Aorta (tissue), 5 donors: ENCODE results near the gene MPZL3. TPM values are rescaled to one million over a fixed set of nuclear protein-coding genes. Genes with fewer than 3 reads are reported as not detected.

Source experiments
- ATAC-seq: fragments of 200-7000 bp; cut with Tn5 transposase; one replicate; pipeline ENCODE4 v1.9.1; 2022; ENCODE audit warnings: moderate library complexity; ENCODE audit not compliant: low FRiP score
- DNase-seq, 2 donors: peaks; one replicate each; pipeline ENCODE4 v3.0.0-alpha.2; 2020
- H3K27ac ChIP-seq, 2 donors: one replicate each; pipeline ENCODE4 v1.5.1; 2013; ENCODE audit warnings: low read length in 2 of 2, mild to moderate bottlenecking in 2 of 2, moderate library complexity in 2 of 2, control low read depth in 1 of 2, inconsistent platforms in 1 of 2, low read depth in 1 of 2
- H3K27me3 ChIP-seq, 2 donors: one replicate each; pipeline ENCODE4 v1.6.1; 2013; ENCODE audit warnings: control low read depth in 1 of 2, low read length in 1 of 2, mild to moderate bottlenecking in 1 of 2, moderate library complexity in 1 of 2; ENCODE audit not compliant: insufficient read depth in 2 of 2, control insufficient read depth in 1 of 2
- H3K36me3 ChIP-seq, 2 donors: one replicate each; pipeline ENCODE4 v1.6.1; 2013; ENCODE audit warnings: control low read depth in 1 of 2, low read length in 1 of 2, mild to moderate bottlenecking in 1 of 2; ENCODE audit not compliant: insufficient read depth in 2 of 2, control insufficient read depth in 1 of 2
- H3K4me1 ChIP-seq, 2 donors: one replicate each; pipeline ENCODE4 v1.6.1; 2013; ENCODE audit warnings: low read length in 2 of 2, control low read depth in 1 of 2, mild to moderate bottlenecking in 1 of 2, moderate library complexity in 1 of 2; ENCODE audit not compliant: insufficient read depth in 2 of 2, control insufficient read depth in 1 of 2
- H3K4me3 ChIP-seq, 2 donors: one replicate each; pipeline ENCODE4 v1.5.1; 2013; ENCODE audit warnings: low read length in 2 of 2, control low read depth in 1 of 2, mild to moderate bottlenecking in 1 of 2
- H3K9me3 ChIP-seq: one replicate; pipeline ENCODE4 v1.6.1; 2013; ENCODE audit warnings: mild to moderate bottlenecking, low read length; ENCODE audit not compliant: control insufficient read depth
- WGBS, 2 donors: extraction: QIAGEN DNeasy Blood & Tissue Kit; methylation state at CpG; one replicate each; pipeline ENCODE4 v1.1.7; 2013; 5-methylcytosine and 5-hydroxymethylcytosine counted together
- intact Hi-C, 2 donors: fragments of 100-400 bp; cut with DNase I; formaldehyde crosslinking; loops; one replicate each; pipeline versions ENCODE4 v1.14.2 to v1.15.0; 2022
- polyA plus RNA-seq, 2 donors: library from polyadenylated mRNA; stranded (reverse); fragments of 200-250 nt; gene quantifications; one replicate each; pipeline ENCODE4 v1.2.3, GENCODE V29; 2013
- total RNA-seq, 2 donors: library from RNA; stranded (reverse); fragmentation: NEBNext Ultra II Directional; extraction: Animal tissue kit (Norgen Biotek cat#: 25700); gene quantifications; one replicate each; pipeline ENCODE4 v1.2.1, GENCODE V29; 2021
- donor health status: healthy with polysubstance abuse.
- donor health status: Bipolar disorder and iron deficiency.
- donor health status: DM: no; HTN: no; CAD: no.
- donor health status: DM: no; HTN: no; CAD: no.
- donor health status: DM: yes; HTN: yes; CAD: no.

The MPZL3 gene
- total and polyA plus RNA-seq, 4 donors: 0.33 to 2.7 (median 1.00) TPM

DNA sequence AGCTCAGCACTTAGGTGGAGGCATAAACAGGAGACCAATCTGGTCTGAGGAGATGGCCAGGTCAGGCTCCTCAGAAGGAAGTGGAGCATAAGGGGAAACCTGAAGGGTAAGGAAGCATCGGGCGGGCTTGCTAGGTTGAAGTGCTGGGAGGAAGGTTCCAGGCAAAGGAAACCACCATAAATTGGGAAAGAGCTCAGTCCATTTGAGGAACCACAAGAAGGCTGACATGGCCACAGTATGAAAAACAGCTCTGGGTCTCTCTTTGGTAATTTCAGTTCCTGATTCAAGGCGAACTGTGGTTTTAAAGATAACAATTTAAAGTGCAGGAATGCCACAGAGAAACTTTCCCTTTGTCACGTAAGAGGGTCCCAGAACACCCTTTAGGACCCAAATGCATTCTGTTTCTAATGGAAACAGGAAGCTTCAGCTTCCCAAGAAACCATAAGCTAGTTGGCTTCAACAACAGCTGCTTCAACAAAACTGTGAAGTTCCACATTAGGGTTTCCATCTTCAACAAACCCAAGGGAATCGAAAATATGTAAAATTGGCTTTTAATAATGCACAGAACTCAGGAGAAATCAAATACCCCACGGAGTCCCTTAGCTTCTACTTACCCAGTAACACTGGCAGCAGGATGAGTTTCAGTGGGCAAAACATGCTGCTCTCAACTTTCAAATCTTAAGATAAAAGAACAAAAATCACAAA, 37.8 kb downstream of the MPZL3 start:
- H3K27me3 ChIP-seq: no peaks in the 10 kb centered on the region
- 52 to 53% methylated on average over 6 of the region's 6 CpGs for WGBS, 2 donors
- no peak overlapping the region for H3K27ac ChIP-seq

DNA sequence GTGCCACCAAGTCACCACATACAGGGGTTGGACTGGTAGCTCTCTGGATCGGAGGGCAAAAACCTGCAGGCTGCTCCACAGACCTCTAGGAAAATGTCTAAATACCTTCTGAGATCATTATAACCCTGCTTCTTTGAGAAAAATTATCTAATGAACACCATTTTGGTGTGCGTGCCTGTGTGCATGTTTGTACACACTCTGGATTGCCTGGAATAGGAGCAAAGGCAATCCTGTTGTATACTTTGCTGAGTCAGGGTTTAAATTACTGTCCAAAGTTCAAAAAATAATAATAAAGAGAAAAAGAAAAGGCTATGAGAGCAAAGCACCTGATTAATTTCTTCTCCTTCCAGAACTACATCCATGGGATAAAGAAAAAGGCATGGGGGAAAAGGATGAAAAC, 38.4 kb downstream of the MPZL3 start:
- intact Hi-C loops: no loop called here
- no peaks in the 10 kb centered on the region for H3K36me3 ChIP-seq
- WGBS, 2 donors: 83 to 85% methylated on average over 2 of the region's 2 CpGs
- no peak for DNase-seq
- peaks cover 2% of the 10 kb centered on the region for H3K9me3 ChIP-seq
- no peak for ATAC-seq
- no peaks in the 10 kb centered on the region for H3K27me3 ChIP-seq
- H3K27ac ChIP-seq: no peak overlapping the region
- no peaks in the 10 kb centered on the region for H3K4me1 ChIP-seq
- no peak overlapping the region for H3K4me3 ChIP-seq

More for the DNA sequence above, 37.8 kb downstream of the MPZL3 start:
- Histone ChIP-seq H3K9me3 (peaks cover 2% of the 10 kb centered on the region), H3K4me1 (no peaks in the 10 kb centered on the region), H3K36me3 (no peaks in the 10 kb centered on the region), H3K4me3 (no peak overlapping the region)
- no peak for ATAC-seq
- intact Hi-C loops: no loop called here
- DNase-seq: peak in 1 of 2 donors; percentile 73

- no peak overlapping the region for H3K27ac ChIP-seq
- H3K36me3 ChIP-seq: no peaks in the 10 kb centered on the region
- no peaks in the 10 kb centered on the region for H3K27me3 ChIP-seq
- peaks cover 2% of the 10 kb centered on the region for H3K9me3 ChIP-seq
- ATAC-seq: no peak
- no peak for DNase-seq
- H3K4me3 ChIP-seq: no peak overlapping the region
- intact Hi-C loops: no loop called here
- H3K4me1 ChIP-seq: no peaks in the 10 kb centered on the region
- 70 to 73% methylated on average over 4 of the region's 4 CpGs for WGBS, 2 donors
Observed at GRCh38 chr11:118213201-118213600, 39.0 kb downstream of the MPZL3 start.

GRCh38 chr11:118212781-118213191, 39.4 kb downstream of the MPZL3 start:
- no peak for ATAC-seq
- no peak for DNase-seq
- H3K27ac ChIP-seq: no peak overlapping the region
- 72 to 73% methylated on average over 2 of the region's 2 CpGs for WGBS, 2 donors
- intact Hi-C loops: no loop called here
- no peaks in the 10 kb centered on the region for H3K4me1 ChIP-seq
- H3K4me3 ChIP-seq: no peak overlapping the region
- H3K9me3 ChIP-seq: peaks cover 2% of the 10 kb centered on the region
- no peaks in the 10 kb centered on the region for H3K27me3 ChIP-seq
- H3K36me3 ChIP-seq: no peaks in the 10 kb centered on the region

- no peaks in the 10 kb centered on the region for H3K4me1 ChIP-seq
- DNase-seq: no peak
- ATAC-seq: no peak
- no peak overlapping the region for H3K4me3 ChIP-seq
- intact Hi-C loops: no loop called here
- WGBS, 2 donors: 72 to 78% methylated on average over 7 of the region's 7 CpGs
- no peaks in the 10 kb centered on the region for H3K27me3 ChIP-seq
- H3K36me3 ChIP-seq: no peaks in the 10 kb centered on the region
- H3K9me3 ChIP-seq: peaks cover 2% of the 10 kb centered on the region
- H3K27ac ChIP-seq: no peak overlapping the region
Observed at GRCh38 chr11:118212131-118212725, 39.9 kb downstream of the MPZL3 start.

- no peaks in the 10 kb centered on the region for H3K4me1 ChIP-seq
- H3K27me3 ChIP-seq: no peaks in the 10 kb centered on the region
- H3K4me3 ChIP-seq: no peak overlapping the region
- WGBS, 2 donors: 7 to 12% methylated on average over 6 of the region's 6 CpGs
- DNase-seq: no peak
- no peak for ATAC-seq
- intact Hi-C loops: no loop called here
- no peak overlapping the region for H3K27ac ChIP-seq
- peaks cover 2% of the 10 kb centered on the region for H3K9me3 ChIP-seq
- H3K36me3 ChIP-seq: no peaks in the 10 kb centered on the region
Observed at GRCh38 chr11:118211006-118211405, 41.2 kb downstream of the MPZL3 start.

GRCh38 chr11:118210323-118210722, 41.8 kb downstream of the MPZL3 start:
- peaks cover 2% of the 10 kb centered on the region for H3K9me3 ChIP-seq
- H3K4me3 ChIP-seq: no peak overlapping the region
- no peak overlapping the region for H3K27ac ChIP-seq
- H3K27me3 ChIP-seq: no peaks in the 10 kb centered on the region
- intact Hi-C loops: no loop called here
- ATAC-seq (no peak), DNase-seq (no peak)
- WGBS, 2 donors: 86 to 89% methylated on average over 7 of the region's 7 CpGs
- H3K4me1 ChIP-seq: no peaks in the 10 kb centered on the region
- H3K36me3 ChIP-seq: no peaks in the 10 kb centered on the region

GRCh38 chr11:118209033-118209432, 43.1 kb downstream of the MPZL3 start:
- WGBS, 2 donors: 65 to 71% methylated on average over 3 of the region's 3 CpGs
- ATAC-seq (no peak), DNase-seq (no peak)
- Histone ChIP-seq H3K27me3 (peaks cover 0 to 2% of the 10 kb centered on the region in 2 donors), H3K36me3 (no peaks in the 10 kb centered on the region), H3K9me3 (peaks cover 2% of the 10 kb centered on the region), H3K4me3 (no peak overlapping the region), H3K27ac (no peak overlapping the region), H3K4me1 (no peaks in the 10 kb centered on the region)
- intact Hi-C loops: no loop called here

DNA sequence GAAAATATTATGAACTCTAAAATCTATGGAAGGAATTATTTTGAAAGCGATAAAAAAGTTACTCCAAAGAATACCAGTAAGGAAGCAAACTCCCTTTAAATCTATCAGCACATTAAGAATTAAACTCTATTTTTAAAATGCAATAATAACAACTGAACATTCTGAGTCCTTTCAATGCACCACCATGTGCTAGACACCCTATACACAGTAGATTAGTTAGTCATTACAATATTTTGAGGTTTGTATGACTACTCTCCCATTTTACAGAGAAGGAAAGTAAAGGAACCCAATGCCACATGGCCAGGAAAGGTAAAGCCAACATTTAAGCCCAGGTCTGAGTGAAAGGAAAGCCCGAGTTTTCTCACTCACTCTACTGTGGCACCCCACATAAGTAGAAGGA, 45.1 kb downstream of the MPZL3 start:
- ATAC-seq (no peak), DNase-seq (no peak)
- Histone ChIP-seq H3K36me3 (no peaks in the 10 kb centered on the region), H3K27ac (no peak overlapping the region), H3K4me3 (no peak overlapping the region), H3K9me3 (no peaks in the 10 kb centered on the region), H3K4me1 (no peaks in the 10 kb centered on the region), H3K27me3 (peaks cover 0 to 2% of the 10 kb centered on the region in 2 donors)
- WGBS, 2 donors: 79 to 82% methylated on average over 2 of the region's 2 CpGs
- intact Hi-C loops: no loop called here
